ENCODE results near the gene VPS54. TPM values are rescaled to one million over a fixed set of nuclear protein-coding genes. Genes with fewer than 3 reads are reported as not detected.
"Not testable (repeated sequence)": the region's sequence is repeated elsewhere in the genome, so short reads cannot be mapped to it uniquely, and the experiment has no call there.

Gene VPS54
- total RNA-seq, 4 donors from 2014 or later, result 16.6 to 24.8 (median 20.9) TPM

GRCh38 chr2:63942788-63943187, 76.4 kb downstream of the VPS54 start:
- peaks cover 0 to 36% (median 5%) of the 10 kb centered on the region in 3 donors for H3K36me3 ChIP-seq
- H3K27me3 ChIP-seq, result no peaks in the 10 kb centered on the region
- TF ChIP-seq POLR2A (IDR thresholded peaks at IDR 0.05) (no peak), CTCF (IDR thresholded peaks at IDR 0.05) (no peak)
- no peak overlapping the region for H3K4me3 ChIP-seq
- no peak overlapping the region for H3K27ac ChIP-seq
- no peak for DNase-seq
- H3K9me3 ChIP-seq, result no peaks in the 10 kb centered on the region
- no peaks in the 10 kb centered on the region for H3K4me1 ChIP-seq

- not testable (repeated sequence) for H3K27ac ChIP-seq, H3K4me1 ChIP-seq, H3K27me3 ChIP-seq, H3K4me3 ChIP-seq, DNase-seq, H3K9me3 ChIP-seq
- H3K36me3 ChIP-seq, result peaks cover 0 to 15% (median 0%) of the 10 kb centered on the region in 3 donors
Observed at GRCh38 chr2:63932104-63932503, 87.1 kb downstream of the VPS54 start.

GRCh38 chr2:63926815-63927214, 92.4 kb downstream of the VPS54 start:
- Histone ChIP-seq H3K27ac (no peak overlapping the region), H3K4me3 (no peak overlapping the region), H3K4me1 (no peaks in the 10 kb centered on the region), H3K27me3 (no peaks in the 10 kb centered on the region), H3K9me3 (no peaks in the 10 kb centered on the region), H3K36me3 (peaks cover 0 to 11% (median 0%) of the 10 kb centered on the region in 3 donors)
- no peak for DNase-seq
- no peak for TF ChIP-seq CTCF (IDR thresholded peaks at IDR 0.05)
- TF ChIP-seq POLR2A (IDR thresholded peaks at IDR 0.05), result no peak

- H3K4me1 ChIP-seq, result no peaks in the 10 kb centered on the region
- TF ChIP-seq POLR2A (IDR thresholded peaks at IDR 0.05), result no peak
- TF ChIP-seq CTCF (IDR thresholded peaks at IDR 0.05), result no peak
- DNase-seq, result no peak
- H3K27me3 ChIP-seq, result no peaks in the 10 kb centered on the region
- peaks cover 0 to 67% (median 0%) of the 10 kb centered on the region in 3 donors for H3K36me3 ChIP-seq
- H3K9me3 ChIP-seq, result no peaks in the 10 kb centered on the region
- H3K27ac ChIP-seq, result no peak overlapping the region
- no peak overlapping the region for H3K4me3 ChIP-seq
Observed at GRCh38 chr2:63914311-63914710, 104.9 kb downstream of the VPS54 start.

GRCh38 chr2:63903003-63903402, 116.2 kb downstream of the VPS54 start:
- H3K4me3 ChIP-seq, result no peak overlapping the region
- no peaks in the 10 kb centered on the region for H3K4me1 ChIP-seq
- peaks cover 0 to 59% (median 0%) of the 10 kb centered on the region in 3 donors for H3K36me3 ChIP-seq
- H3K27ac ChIP-seq, result no peak overlapping the region
- peaks cover 0 to 4% (median 0%) of the 10 kb centered on the region in 4 donors for H3K9me3 ChIP-seq
- no peak for TF ChIP-seq CTCF (IDR thresholded peaks at IDR 0.05)
- TF ChIP-seq POLR2A (IDR thresholded peaks at IDR 0.05), result no peak
- H3K27me3 ChIP-seq, result no peaks in the 10 kb centered on the region
- DNase-seq, result no peak

GRCh38 chr2:63902149-63902548, 117.1 kb downstream of the VPS54 start:
- H3K36me3 ChIP-seq, result peaks cover 0 to 59% (median 0%) of the 10 kb centered on the region in 3 donors
- peaks cover 0 to 4% (median 0%) of the 10 kb centered on the region in 4 donors for H3K9me3 ChIP-seq
- DNase-seq, result no peak
- no peaks in the 10 kb centered on the region for H3K27me3 ChIP-seq
- H3K27ac ChIP-seq, result no peak overlapping the region
- H3K4me3 ChIP-seq, result no peak overlapping the region
- no peaks in the 10 kb centered on the region for H3K4me1 ChIP-seq
- no peak for TF ChIP-seq POLR2A (IDR thresholded peaks at IDR 0.05)
- TF ChIP-seq CTCF (IDR thresholded peaks at IDR 0.05), result no peak
